ENCODE data around the gene RAP2B.
A peak's percentile ranks its signal among the peaks of the same experiment; 100 is the strongest.

RAP2B gene

DNA sequence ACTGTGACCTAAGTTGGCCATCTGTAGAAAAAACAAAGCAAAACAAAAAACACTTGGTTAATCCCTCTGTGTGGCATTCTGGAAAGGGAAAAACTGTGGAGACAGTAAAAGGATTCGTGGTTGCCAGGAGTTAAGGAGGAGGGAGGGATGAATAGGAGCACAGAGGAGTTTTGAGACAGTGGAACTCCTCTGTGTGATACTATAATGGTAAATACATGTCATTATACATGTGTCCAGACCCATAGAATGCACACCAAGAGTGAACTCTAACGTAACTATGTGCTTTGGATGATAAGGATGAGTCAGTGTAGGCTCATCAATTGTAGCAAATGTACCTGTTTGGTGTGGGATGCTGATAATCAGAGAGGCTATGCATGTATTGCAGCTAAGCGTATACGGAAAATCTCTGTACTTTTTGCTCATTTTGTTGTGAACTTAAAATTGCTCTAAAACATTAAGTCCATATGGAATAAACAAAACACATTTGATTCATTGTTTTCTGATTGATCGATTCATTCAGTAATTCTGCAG is 33.4 kb downstream of the RAP2B start:
- DNase-seq, result no peak

- DNase-seq, result peak; percentile 52
Observed at GRCh38 chr3:153209596-153209995, 47.6 kb downstream of the RAP2B start.

GRCh38 chr3:153210146-153210545 is 48.1 kb downstream of the RAP2B start:
- peak; percentile 13 for DNase-seq

DNA sequence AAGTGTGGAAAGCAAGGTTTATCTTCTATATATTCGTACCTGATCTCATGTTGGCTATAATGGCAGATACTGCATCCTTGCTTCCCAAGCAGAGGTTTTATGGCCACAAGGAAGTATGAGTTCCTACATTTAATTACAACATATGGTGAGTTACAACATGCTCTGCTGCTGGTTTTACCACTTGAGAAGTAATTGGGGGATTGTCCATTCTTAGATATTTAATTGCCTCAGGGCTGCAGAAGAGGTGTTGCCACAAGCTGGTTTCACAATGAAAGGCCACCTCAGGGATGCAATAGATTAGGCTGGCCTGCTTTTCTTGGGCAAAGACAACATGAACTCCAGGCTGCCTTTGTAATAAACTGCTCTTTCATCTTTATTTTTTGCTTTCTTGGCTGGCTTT is 48.6 kb downstream of the RAP2B start:
- DNase-seq, result no peak

- no peak for DNase-seq
Observed at GRCh38 chr3:153215497-153215896, 53.5 kb downstream of the RAP2B start.

GRCh38 chr3:153215966-153216365 is 53.9 kb downstream of the RAP2B start:
- DNase-seq, result no peak

DNA sequence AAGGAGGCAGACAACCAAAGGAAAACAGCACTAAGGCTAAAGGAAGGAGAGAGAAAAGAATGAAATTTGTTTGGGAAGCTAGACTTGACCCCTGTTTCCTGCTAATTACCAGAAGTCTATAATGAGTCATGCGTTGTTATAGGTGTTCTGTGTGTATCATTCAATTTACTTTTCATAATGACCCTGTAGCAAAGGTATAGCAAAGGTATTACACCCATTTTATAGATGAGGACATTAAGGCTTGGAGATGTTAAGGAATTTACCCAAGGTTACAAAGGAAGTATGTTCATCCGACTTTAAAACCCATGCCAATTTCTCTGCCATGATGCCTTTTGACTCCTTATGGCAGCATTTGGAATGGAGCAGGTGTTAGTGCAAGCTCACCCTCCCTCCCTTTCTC is 54.9 kb downstream of the RAP2B start:
- no peak for DNase-seq

GRCh38 chr3:153219146-153219545 is 57.1 kb downstream of the RAP2B start:
- DNase-seq, result no peak
